ENCODE measurements around the gene CNTRL.

GRCh38 chr9:121185178-121185745 lies 110.5 kb downstream of the CNTRL start:
- no peak for TF ChIP-seq CTCF (IDR thresholded peaks at IDR 0.05; ENCODE audit: control extremely low read depth in 1 of 3, insufficient read depth in 1 of 3, low read depth in 1 of 3, low read length in 3 of 3)
- no peak for TF ChIP-seq POLR2A (IDR thresholded peaks at IDR 0.05; ENCODE audit: control extremely low read depth in 1 of 2, low read depth in 2 of 2, low read length in 2 of 2)
- no peak for TF ChIP-seq RBBP5 (IDR thresholded peaks at IDR 0.05; ENCODE audit: borderline replicate concordance, low read depth, low read length)
- TF ChIP-seq TCF12 (IDR thresholded peaks at IDR 0.05; ENCODE audit: low read depth, low read length), result no peak
- TF ChIP-seq, protein P1, sequence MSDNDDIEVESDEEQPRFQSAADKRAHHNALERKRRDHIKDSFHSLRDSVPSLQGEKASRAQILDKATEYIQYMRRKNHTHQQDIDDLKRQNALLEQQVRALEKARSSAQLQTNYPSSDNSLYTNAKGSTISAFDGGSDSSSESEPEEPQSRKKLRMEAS (IDR thresholded peaks at IDR 0.05), result no peak
- no peak for TF ChIP-seq EZH2 (IDR thresholded peaks at IDR 0.05; ENCODE audit: low read depth, low read length, severe bottlenecking)
- no peak for TF ChIP-seq POLR2AphosphoS5 (IDR thresholded peaks at IDR 0.05; ENCODE audit: low read depth, low read length)
- TF ChIP-seq KDM5A (IDR thresholded peaks at IDR 0.05; ENCODE audit: low read length), result no peak
- no peak for TF ChIP-seq ATF3 (IDR thresholded peaks at IDR 0.05; ENCODE audit: insufficient read depth, low read depth, low read length)
- TF ChIP-seq YY1 (IDR thresholded peaks at IDR 0.05; ENCODE audit: low read depth, low read length), result no peak
- TF ChIP-seq TEAD4 (IDR thresholded peaks at IDR 0.05; ENCODE audit: low read depth, low read length), result no peak
- no peak for TF ChIP-seq ASH2L (IDR thresholded peaks at IDR 0.05; ENCODE audit: low read length)
- no peak for TF ChIP-seq BRCA1 (IDR thresholded peaks at IDR 0.05; ENCODE audit: low read depth, low read length)
